Memory B cell (primary cell): ENCODE results near the gene ZBTB26.
A peak's percentile ranks its signal among the peaks of the same experiment; 100 is the strongest.
"Not testable (repeated sequence)": the region's sequence is repeated elsewhere in the genome, so short reads cannot be mapped to it uniquely, and the experiment has no call there.

Source experiments
- ATAC-seq: fragments of 150-1000 bp; cut with Tn5 transposase; 2 replicates; pipeline ENCODE4 v1.10.0; 2021; ENCODE audit warnings: low read depth, mild to moderate bottlenecking, moderate library complexity
- DNase-seq, 2 donors: peaks; one replicate each; pipeline ENCODE4 v3.0.0; 2022; ENCODE audit warnings: low spot score in 2 of 2
- H3K27ac Mint-ChIP-seq: one replicate; pipeline ENCODE4 v1.8.0; 2022; ENCODE audit warnings: mild to moderate bottlenecking, moderate library complexity, mixed read lengths
- H3K27me3 Mint-ChIP-seq: one replicate; pipeline ENCODE4 v1.8.0; 2022; ENCODE audit warnings: mixed read lengths
- H3K36me3 Mint-ChIP-seq: one replicate; pipeline ENCODE4 v1.8.0; 2022; ENCODE audit warnings: mild to moderate bottlenecking, mixed read lengths
- H3K4me1 Mint-ChIP-seq: one replicate; pipeline ENCODE4 v1.8.0; 2022; ENCODE audit warnings: mixed read lengths
- H3K4me3 Mint-ChIP-seq: one replicate; pipeline ENCODE4 v1.8.0; 2022; ENCODE audit warnings: mild to moderate bottlenecking, moderate library complexity, mixed read lengths
- H3K9me3 Mint-ChIP-seq: one replicate; pipeline ENCODE4 v1.8.0; 2022; ENCODE audit warnings: mixed read lengths

Gene ZBTB26

GRCh38 chr9:122940749-122941581, 9.7 kb upstream of the ZBTB26 start, which contains the start of gene RABGAP1:
Gene RABGAP1 (plus strand): TSS chr9:122941020. CDS start chr9:122957060, 16,040 bp downstream.
- peak; percentile 95 for ATAC-seq
- H3K4me1 Mint-ChIP-seq, result peaks cover 23% of the 10 kb centered on the region
- no peaks in the 10 kb centered on the region for H3K9me3 Mint-ChIP-seq
- peak; percentile 86 to 93 for DNase-seq
- peak within 1 kb of the TSS; percentile 94 for H3K27ac Mint-ChIP-seq
- no peaks in the 10 kb centered on the region for H3K27me3 Mint-ChIP-seq
- H3K36me3 Mint-ChIP-seq, result peaks cover 5% of the 10 kb centered on the region
- H3K4me3 Mint-ChIP-seq, result peak within 1 kb of the TSS; percentile 97

- Mint-ChIP-seq H3K27me3 (no peaks in the 10 kb centered on the region), H3K4me1 (peaks cover 19% of the 10 kb centered on the region), H3K27ac (peak overlapping the region; percentile 94), H3K9me3 (no peaks in the 10 kb centered on the region), H3K4me3 (peak overlapping the region; percentile 97), H3K36me3 (peaks cover 5% of the 10 kb centered on the region)
- ATAC-seq, result no peak
- no peak for DNase-seq
Observed at GRCh38 chr9:122940454-122940748, 9.1 kb upstream of the ZBTB26 start.

GRCh38 chr9:122939601-122940000, 8.3 kb upstream of the ZBTB26 start:
- Mint-ChIP-seq H3K27ac (no peak overlapping the region), H3K4me3 (peak overlapping the region; percentile 43), H3K4me1 (peaks cover 15% of the 10 kb centered on the region), H3K36me3 (peaks cover 5% of the 10 kb centered on the region), H3K9me3 (no peaks in the 10 kb centered on the region), H3K27me3 (no peaks in the 10 kb centered on the region)
- DNase-seq, result no peak
- ATAC-seq, result no peak

- Mint-ChIP-seq H3K9me3 (no peaks in the 10 kb centered on the region), H3K4me3 (no peak overlapping the region), H3K4me1 (peaks cover 18% of the 10 kb centered on the region), H3K36me3 (peaks cover 5% of the 10 kb centered on the region), H3K27ac (no peak overlapping the region), H3K27me3 (no peaks in the 10 kb centered on the region)
- ATAC-seq (no peak), DNase-seq (no peak)
Observed at GRCh38 chr9:122936883-122937282, 5.6 kb upstream of the ZBTB26 start.

GRCh38 chr9:122936464-122936863, 5.2 kb upstream of the ZBTB26 start:
- Mint-ChIP-seq H3K4me3 (no peak overlapping the region), H3K4me1 (peaks cover 14% of the 10 kb centered on the region), H3K36me3 (peaks cover 5% of the 10 kb centered on the region), H3K27me3 (no peaks in the 10 kb centered on the region), H3K27ac (no peak overlapping the region), H3K9me3 (no peaks in the 10 kb centered on the region)
- no peak for DNase-seq
- ATAC-seq, result no peak

GRCh38 chr9:122930541-122931225, 629 bp downstream of the ZBTB26 start:
- H3K27me3 Mint-ChIP-seq, result no peaks in the 10 kb centered on the region
- peak; percentile 23 for ATAC-seq
- no peak for DNase-seq
- H3K36me3 Mint-ChIP-seq, result no peaks in the 10 kb centered on the region
- peaks cover 8% of the 10 kb centered on the region for H3K4me1 Mint-ChIP-seq
- no peaks in the 10 kb centered on the region for H3K9me3 Mint-ChIP-seq
- no peak overlapping the region for H3K4me3 Mint-ChIP-seq
- no peak overlapping the region for H3K27ac Mint-ChIP-seq

GRCh38 chr9:122929796-122930354, 1.4 kb downstream of the ZBTB26 start:
- Mint-ChIP-seq H3K27me3 (no peaks in the 10 kb centered on the region), H3K9me3 (no peaks in the 10 kb centered on the region), H3K27ac (no peak overlapping the region), H3K4me1 (peaks cover 8% of the 10 kb centered on the region), H3K4me3 (no peak overlapping the region), H3K36me3 (no peaks in the 10 kb centered on the region)
- ATAC-seq, result no peak
- no peak for DNase-seq

- DNase-seq, result no peak
- H3K27me3 Mint-ChIP-seq, result no peaks in the 10 kb centered on the region
- peak overlapping the region; percentile 69 for H3K27ac Mint-ChIP-seq
- H3K4me3 Mint-ChIP-seq, result no peak overlapping the region
- H3K36me3 Mint-ChIP-seq, result peaks cover 13% of the 10 kb centered on the region
- peaks cover 10% of the 10 kb centered on the region for H3K4me1 Mint-ChIP-seq
- peak; percentile 92 for ATAC-seq
- no peaks in the 10 kb centered on the region for H3K9me3 Mint-ChIP-seq
Observed at GRCh38 chr9:122923947-122924346, 7.4 kb downstream of the ZBTB26 start.

GRCh38 chr9:122922713-122923112, 8.6 kb downstream of the ZBTB26 start:
- ATAC-seq (no peak), DNase-seq (no peak)
- H3K27ac Mint-ChIP-seq, result peak overlapping the region; percentile 69
- no peak overlapping the region for H3K4me3 Mint-ChIP-seq
- no peaks in the 10 kb centered on the region for H3K27me3 Mint-ChIP-seq
- H3K36me3 Mint-ChIP-seq, result peaks cover 16% of the 10 kb centered on the region
- H3K4me1 Mint-ChIP-seq, result peaks cover 10% of the 10 kb centered on the region
- H3K9me3 Mint-ChIP-seq, result no peaks in the 10 kb centered on the region

- Mint-ChIP-seq H3K4me1 (peaks cover 4% of the 10 kb centered on the region), H3K9me3 (no peaks in the 10 kb centered on the region), H3K36me3 (peaks cover 18% of the 10 kb centered on the region), H3K4me3 (no peak overlapping the region), H3K27ac (no peak overlapping the region), H3K27me3 (no peaks in the 10 kb centered on the region)
- no peak for DNase-seq
- ATAC-seq, result no peak
Observed at GRCh38 chr9:122918310-122918709, 13.0 kb downstream of the ZBTB26 start.

- ATAC-seq (peak; percentile 96), DNase-seq (peak; percentile 70 to 72)
- Mint-ChIP-seq H3K4me1 (peaks cover 12% of the 10 kb centered on the region), H3K36me3 (peaks cover 18% of the 10 kb centered on the region), H3K27me3 (no peaks in the 10 kb centered on the region), H3K27ac (peak within 1 kb of the TSS; percentile 94), H3K4me3 (peak within 1 kb of the TSS; percentile 91), H3K9me3 (no peaks in the 10 kb centered on the region)
Observed at GRCh38 chr9:122912964-122913673, 18.2 kb downstream of the ZBTB26 start, which contains the start of gene ZBTB6. Gene ZBTB6 (minus strand): TSS chr9:122913323. CDS start chr9:122912072, 1,251 bp downstream.

GRCh38 chr9:122912671-122912963, 18.7 kb downstream of the ZBTB26 start:
- Mint-ChIP-seq H3K27ac (peak overlapping the region; percentile 94), H3K4me3 (peak overlapping the region; percentile 91), H3K27me3 (no peaks in the 10 kb centered on the region), H3K4me1 (peaks cover 12% of the 10 kb centered on the region), H3K9me3 (no peaks in the 10 kb centered on the region), H3K36me3 (peaks cover 16% of the 10 kb centered on the region)
- ATAC-seq (no peak), DNase-seq (no peak)

GRCh38 chr9:122906122-122906521, 25.2 kb downstream of the ZBTB26 start:
- ATAC-seq, H3K4me3 Mint-ChIP-seq, H3K36me3 Mint-ChIP-seq, H3K9me3 Mint-ChIP-seq, H3K27ac Mint-ChIP-seq, H3K27me3 Mint-ChIP-seq, DNase-seq: not testable (repeated sequence)
- peaks cover 12% of the 10 kb centered on the region for H3K4me1 Mint-ChIP-seq
